GM11168 (cell line): ENCODE data around the gene ENPP4.
"Not testable (repeated sequence)": the region's sequence is repeated elsewhere in the genome, so short reads cannot be mapped to it uniquely, and the experiment has no call there.

Experiments used
- in situ Hi-C: fragments of 300-500 bp; cut with MboI; formaldehyde crosslinking; loops from one replicate; pipeline ENCODE4 v1.12.0; 2022; ENCODE audit warnings: low sequenced_read_pairs; ENCODE audit not compliant: unreplicated experiment

The ENPP4 gene, protein sequence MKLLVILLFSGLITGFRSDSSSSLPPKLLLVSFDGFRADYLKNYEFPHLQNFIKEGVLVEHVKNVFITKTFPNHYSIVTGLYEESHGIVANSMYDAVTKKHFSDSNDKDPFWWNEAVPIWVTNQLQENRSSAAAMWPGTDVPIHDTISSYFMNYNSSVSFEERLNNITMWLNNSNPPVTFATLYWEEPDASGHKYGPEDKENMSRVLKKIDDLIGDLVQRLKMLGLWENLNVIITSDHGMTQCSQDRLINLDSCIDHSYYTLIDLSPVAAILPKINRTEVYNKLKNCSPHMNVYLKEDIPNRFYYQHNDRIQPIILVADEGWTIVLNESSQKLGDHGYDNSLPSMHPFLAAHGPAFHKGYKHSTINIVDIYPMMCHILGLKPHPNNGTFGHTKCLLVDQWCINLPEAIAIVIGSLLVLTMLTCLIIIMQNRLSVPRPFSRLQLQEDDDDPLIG

DNA sequence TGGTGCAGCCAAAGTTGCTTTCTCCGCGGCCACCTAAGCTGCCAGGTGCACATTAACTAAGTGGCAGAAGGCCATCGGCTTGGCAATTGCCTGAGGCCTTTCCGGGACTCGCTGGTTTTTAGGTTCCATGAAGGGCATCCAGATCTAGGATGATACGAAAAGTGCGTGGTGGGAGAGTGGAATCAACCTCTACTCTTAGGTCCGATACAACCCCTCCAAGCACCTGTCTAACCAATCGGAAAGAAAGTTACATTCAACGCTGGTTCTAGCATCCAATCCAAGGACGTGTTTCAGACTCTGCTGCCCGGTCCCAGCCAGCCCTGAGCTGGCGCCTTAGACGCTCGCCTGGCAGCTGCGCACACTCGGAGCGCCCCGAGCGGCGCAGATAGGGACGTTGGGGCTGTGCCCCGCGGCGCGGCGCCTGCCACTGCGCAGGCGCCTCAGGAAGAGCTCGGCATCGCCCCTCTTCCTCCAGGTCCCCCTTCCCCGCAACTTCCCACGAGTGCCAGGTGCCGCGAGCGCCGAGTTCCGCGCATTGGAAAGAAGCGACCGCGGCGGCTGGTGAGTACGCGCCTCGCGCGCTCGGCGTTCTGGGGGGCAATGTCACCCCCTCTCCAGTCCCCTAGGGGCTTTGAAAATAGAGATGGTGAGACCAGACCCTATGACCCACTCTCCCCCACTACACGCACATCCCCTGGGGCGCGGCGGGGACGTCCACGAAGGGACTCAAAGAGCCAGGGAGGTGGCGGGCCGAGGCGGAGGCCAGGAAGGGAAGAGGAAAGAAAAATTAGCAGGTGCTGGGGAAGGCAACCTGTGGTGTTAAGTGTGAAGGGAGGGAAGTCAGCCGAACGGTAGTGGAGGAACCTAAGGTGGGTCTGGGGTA, at the start of gene ENPP4:
TSS of gene ENPP4 (plus strand) at position 361 of the 883 bp plus-strand sequence. CDS start 9,595 bp downstream, outside the sequence.
- in situ Hi-C loops: loop anchor here (10.0 kb wide), 1 partner anchor 55 kb away; no protein-coding TSS in a partner anchor

DNA sequence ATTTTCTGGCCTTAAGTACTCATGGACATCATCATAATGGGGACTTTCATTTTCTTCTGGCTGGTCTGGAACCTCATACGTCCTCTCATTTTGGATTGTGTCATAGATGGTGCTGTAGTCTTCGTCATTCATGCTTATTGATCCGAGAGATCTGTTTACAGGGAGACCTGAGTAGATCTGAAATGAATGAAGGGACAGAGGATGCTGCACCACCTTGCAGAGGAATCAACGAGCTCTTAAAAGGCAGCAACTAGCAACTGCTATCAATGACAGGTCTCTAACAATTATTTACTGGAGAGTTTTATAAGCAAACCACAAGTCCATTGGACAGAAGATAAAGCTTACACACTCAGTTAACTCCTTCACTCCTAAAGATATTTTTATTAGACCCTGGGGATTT, 49.7 kb upstream of the ENPP4 start:
- in situ Hi-C loops: loop anchor here (25.0 kb wide), 2 partner anchors 332 to 557 kb away; no protein-coding TSS in a partner anchor

DNA sequence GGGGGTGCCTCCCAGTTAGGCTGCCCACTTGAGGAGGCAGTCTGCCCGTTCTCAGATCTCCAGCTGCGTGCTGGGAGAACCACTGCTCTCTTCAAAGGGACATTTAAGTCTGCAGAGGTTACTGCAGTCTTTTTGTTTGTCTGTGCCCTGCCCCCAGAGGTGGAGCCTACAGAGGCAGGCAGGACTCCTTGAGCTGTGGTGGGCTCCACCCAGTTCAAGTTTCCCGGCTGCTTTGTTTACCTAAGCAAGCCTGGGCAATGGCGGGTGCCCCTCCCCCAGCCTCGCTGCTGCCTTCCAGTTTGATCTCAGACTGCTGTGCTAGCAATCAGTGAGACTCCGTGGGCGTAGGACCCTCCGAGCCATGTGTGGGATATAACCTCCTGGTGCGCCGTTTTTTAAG, 44.1 kb upstream of the ENPP4 start:
- in situ Hi-C loops: loop anchor here (25.0 kb wide), 2 partner anchors 327 to 552 kb away; no protein-coding TSS in a partner anchor

DNA sequence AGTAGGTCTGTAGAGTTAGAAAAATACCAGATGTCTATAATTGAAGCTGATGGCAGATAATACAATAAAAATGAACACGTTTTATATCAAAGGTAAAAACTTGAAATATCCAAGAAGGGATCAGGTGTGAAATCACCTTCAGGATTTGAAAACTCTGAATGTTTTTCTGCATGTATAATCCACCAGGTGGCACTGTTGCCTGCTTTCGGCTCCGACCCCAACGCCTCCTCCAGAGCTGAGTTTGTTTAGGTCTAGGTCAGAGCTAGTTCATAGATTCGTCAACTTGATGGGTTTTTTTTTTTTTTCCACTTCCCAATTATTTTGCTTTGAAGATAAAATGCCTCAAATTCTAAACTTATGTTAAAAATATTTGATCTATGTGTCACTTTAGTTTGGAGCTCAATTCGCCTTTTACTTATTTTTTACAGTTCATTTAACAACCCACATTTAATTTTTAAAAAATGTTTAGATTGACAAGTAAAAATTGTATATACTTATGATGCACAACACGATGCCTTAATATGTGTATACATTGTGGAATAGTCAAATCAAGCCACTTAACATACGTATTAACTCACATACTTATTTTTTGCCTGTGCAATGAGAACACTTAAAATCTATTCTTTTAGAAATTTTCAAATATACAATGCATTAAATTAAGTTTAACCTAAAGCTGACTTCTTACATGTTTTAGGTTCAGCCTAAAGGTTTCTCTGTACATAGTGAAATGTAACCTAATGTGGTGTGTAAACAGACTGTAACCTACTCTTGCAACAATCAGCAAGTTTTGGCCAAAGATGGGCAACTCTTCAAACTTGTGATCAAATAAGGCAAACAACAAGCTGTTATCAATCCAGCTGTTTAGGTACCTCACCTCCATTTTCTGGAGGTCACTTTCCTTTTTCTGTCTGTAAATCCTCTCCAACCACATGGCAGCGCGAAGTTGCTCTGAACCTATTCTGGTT, 39.4 kb upstream of the ENPP4 start:
- in situ Hi-C loops: loop anchor here (25.0 kb wide), 2 partner anchors 322 to 547 kb away; no protein-coding TSS in a partner anchor

DNA sequence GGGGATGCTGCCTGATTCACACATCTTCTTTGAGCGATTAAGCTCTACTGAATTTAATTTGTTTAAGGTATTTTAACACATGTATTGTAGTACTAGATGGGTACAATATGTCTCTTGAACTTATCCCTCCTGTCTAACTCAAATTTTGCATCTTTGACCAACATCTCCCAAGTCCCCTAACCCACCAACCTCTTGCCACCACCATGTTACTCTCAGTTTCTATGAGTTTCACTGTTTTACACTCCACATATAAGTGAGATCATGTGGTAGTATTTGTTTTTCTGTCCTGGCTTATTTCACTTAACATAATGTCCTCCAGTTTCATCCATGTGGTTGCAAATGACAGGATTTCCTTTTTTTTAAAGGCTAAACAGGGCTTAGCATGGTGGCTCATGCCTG, 38.7 kb upstream of the ENPP4 start:
- in situ Hi-C loops: loop anchor here (25.0 kb wide), 2 partner anchors 321 to 546 kb away; no protein-coding TSS in a partner anchor

DNA sequence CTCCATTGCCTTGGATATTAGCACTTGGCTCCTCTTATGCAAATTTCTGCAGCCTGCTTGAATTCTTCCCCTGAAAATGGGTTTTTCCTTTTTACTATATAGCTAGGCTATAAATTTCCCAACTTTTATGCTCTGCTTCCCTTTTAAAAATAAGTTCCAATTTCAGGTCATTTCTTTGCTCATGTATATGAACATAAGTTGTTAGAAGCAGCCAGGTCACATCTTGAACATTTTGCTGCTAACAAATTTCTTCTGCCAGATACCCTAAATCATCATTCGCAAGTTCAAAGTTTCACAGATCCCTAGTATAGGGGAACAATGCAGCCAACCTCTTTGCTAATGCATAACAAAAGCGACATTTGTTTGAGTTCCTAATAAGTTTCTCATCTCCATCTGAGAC, 34.5 kb upstream of the ENPP4 start:
- in situ Hi-C loops: loop anchor here (25.0 kb wide), 2 partner anchors 317 to 542 kb away; no protein-coding TSS in a partner anchor

DNA sequence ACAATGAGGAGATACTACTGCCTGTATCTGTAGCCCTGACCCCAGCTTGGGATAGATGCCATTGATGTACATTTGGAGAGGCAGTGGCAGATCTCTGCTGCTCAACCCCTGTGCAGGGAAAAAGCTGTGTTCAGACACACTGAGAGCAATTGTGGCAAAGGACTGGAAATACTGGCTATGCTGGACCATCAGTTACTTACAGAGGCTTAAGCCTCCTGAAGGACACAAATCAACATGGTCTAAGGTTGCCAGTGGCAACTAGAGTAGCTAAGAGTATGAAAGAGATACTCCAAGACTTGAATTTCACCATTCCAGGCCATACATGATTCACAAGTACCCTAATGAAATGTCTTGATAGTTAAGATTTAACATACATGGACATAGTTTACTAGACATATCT, 32.4 kb upstream of the ENPP4 start:
- in situ Hi-C loops: loop anchor here (25.0 kb wide), 2 partner anchors 315 to 540 kb away; no protein-coding TSS in a partner anchor

DNA sequence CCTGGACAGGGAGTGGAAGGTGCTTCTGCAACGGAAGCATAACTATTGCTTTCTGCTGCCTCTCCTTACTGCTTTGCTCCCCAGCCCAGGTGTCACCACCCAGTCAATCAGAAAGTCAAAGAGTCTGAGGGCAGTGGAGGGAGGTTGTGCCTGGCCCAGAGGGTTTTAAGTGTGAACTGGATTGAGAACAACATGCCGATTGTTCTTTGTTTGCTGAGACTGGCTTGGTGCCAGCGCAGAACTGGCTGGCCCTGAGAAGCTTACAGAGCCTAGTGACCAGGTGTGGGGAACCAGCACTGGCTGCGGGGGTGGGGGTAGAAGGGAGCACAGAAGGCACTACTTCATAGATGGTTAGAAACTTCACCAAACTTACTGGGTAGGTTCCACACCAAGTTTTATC, 31.1 kb upstream of the ENPP4 start:
- in situ Hi-C loops: loop anchor here (25.0 kb wide), 2 partner anchors 314 to 539 kb away; no protein-coding TSS in a partner anchor

DNA sequence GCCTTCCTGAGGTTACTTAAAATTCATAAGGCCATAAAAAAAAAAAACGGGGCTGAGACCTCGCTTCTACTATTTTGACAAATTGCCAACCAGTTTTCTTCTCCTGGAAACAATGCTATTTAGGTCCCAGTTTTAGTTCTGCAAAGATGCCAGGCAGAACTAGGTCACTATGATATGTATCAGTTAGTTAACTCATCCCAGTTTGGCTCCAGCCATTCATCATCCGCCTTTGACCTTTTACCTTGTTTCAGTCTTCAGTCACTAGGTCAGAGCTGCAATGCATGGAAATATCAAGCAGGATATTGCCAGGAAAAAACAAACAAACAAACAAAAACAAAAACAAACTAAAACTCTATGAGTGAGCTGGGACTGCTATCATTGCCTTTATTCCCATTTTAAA, 29.8 kb upstream of the ENPP4 start:
- in situ Hi-C loops: loop anchor here (25.0 kb wide), 2 partner anchors 312 to 537 kb away; no protein-coding TSS in a partner anchor

DNA sequence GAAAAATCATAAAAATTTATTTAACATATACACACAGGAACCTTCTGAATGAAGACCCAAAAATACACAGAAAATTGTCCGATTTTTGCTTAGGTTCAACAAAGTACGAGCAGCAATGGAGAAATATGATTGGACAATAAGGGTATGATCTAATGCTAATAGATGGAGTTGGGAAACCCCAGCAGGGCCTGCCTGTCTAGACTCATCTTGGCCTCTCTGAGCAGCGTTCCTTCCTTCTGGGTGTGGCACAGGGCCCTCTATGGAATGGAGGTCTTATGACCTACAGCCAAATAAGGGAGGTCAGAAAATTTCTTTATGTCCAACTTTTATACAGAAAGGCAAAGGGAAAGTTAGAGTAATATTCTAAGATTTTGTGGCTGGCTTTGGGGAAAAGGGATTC, 27.7 kb upstream of the ENPP4 start:
- in situ Hi-C loops: no loop called here

DNA sequence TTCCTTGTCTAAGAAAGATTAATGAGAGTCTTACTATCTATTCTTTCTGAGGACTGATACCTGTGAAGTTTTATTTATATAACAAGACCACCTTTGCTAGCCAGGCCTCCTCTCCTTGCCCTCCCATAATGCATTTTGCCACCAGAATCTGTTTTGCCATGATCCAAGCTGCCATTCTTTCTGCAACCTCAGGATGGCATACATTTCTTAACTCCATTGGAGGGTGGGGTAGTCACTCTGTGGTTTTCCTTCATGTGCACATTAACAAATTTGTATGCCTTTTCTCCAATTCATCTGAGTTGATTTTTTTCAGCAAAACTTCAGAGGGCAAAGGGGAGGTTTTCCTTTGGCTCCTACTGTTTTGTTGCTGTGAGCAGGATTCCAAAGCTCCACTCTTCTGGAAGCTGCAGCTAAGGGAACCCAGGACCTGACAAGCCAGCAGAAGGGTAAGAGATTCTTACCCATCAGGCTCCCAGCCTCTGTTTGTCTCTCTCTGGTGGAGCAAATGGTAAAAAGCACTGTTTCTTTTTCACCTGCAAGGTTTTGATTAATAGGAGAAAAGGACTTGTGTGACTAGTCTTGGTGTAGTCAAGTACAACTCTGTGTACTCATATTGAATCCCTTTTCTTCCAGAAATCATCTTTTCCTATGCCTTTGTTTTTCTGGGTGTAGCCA, 26.2 kb upstream of the ENPP4 start:
- in situ Hi-C loops: no loop called here

DNA sequence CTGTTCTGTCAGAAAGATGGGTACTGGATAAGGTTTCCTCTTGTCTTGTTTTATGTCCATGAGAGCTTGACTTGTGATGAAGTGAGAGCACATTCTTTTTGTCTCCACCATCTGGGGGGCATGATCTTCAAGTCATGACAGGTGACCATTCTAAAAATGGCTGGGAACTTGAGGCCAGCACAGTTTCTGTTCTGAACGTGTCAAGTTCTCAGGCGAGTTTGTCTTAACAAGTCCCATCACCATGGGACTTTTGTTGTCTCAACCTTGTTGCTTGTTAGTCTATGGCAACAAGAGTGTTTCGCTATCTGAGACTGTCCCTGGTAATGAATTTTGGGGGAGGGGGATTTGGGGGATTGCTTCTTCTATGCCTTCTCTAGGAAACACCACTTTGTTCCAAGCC, 25.6 kb upstream of the ENPP4 start:
- in situ Hi-C loops: no loop called here

DNA sequence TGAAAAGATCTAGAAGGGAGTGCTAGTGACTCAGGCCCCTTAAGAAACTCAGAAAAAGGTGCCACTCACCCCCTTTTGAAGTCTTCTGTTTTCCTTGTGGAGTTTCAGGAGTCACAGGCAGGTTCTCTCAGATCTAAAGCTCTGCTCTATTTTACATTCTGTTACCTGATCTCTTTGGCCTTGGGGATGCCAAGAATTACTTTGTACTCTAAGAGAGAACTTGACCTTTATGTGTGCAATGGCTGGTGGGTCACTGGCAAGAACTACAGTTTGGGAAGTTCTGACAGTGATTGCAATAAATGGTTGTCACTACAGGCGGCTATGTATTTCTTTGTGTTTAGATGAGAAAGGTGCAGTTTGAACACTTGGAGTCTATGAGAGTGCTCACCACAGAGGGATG, 24.2 kb upstream of the ENPP4 start:
- in situ Hi-C loops: no loop called here

DNA sequence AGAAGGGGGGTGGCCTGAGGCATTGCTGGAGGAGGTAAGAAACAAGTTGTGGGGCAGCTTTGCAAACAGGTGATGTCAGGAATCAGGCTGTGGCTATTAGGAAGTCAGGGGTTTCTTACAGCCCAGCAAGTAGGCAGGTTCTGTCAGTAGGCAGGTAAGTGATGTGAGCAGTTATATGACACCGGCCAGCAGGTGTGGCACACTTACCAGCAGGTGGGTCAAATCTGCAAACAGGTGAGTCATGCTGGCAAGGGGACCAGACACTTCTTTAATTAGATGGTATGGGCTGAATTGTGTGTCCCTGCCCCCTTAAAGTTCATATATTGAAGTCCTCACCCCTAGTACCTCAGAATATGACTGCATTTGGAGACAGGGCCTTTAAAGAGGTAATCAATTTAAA, 16.4 kb upstream of the ENPP4 start:
- in situ Hi-C loops: no loop called here

DNA sequence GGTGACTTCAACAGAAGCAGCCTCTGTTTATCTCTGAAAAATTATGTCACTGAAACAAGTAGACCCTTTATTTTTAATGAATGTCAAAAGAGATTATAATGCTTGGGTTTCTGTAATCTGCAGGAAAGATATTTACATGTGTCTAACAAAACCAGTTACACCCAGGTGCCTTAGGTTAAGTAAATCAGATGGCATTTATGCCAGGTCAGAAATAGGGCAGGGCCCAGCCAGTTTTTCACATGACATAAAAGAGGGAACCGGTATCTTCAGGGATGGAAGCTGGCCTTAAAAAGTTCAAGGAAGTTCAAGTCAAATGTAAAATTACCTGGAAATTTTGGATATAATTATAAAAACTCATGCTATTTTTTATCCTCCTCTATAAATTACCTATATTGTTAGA, 14.2 kb upstream of the ENPP4 start:
- in situ Hi-C loops: no loop called here

DNA sequence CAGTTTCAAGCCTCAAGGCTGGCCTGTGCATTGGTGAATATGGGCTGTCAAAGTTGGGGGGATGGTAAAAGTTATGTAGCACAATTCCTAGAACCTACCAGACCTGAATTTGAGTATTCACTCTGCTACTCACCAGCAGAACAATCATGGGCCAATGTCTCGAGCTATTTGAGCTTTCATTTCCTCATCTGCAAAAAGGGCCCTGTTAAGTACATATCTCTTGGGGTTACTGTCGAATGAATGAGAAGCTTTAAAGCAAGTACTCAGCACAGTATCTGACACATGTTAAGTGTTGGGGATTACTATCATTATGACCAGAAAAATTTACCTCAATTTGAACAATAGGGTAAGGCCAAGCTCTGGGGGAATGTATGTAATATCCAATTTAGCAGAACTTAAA, 13.5 kb upstream of the ENPP4 start:
- in situ Hi-C loops: no loop called here

DNA sequence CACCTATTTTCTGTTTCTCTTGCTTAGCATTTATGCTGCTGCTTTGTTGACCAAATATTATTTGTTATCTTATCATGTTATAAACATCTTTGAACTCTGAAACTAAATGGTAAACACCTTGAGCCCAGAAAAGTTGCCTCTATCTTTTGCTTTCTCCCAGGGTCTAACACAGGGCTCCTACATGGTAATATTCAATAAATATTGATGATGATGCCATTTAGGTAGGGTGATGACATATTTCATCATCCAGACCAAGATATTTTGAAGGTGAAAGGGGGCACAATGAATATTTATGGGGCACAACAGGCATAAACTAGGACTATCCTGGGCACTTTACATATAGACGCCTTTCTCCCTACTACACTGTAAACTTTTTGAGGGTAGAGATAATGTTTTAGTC, 11.6 kb upstream of the ENPP4 start:
- in situ Hi-C loops: no loop called here

DNA sequence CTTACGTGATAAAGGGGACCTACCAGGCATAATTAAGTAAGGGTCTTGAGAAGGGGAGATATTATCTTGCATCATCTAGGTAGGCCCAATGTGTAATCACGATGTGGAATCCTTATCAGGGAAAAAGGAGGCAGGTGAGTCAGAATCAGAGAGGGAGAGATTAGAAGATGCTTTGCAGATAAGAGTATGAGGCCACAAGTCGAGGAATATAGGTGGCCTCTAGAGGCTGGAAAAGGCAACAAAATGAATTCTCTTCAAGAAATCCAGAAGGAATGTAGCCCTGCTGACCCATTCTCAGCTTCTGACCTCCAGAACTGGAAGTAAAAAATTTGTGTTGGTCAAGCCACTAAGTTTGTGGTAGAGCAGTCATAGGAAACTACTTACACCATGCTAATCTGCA, 11.0 kb upstream of the ENPP4 start:
- in situ Hi-C loops: no loop called here

DNA sequence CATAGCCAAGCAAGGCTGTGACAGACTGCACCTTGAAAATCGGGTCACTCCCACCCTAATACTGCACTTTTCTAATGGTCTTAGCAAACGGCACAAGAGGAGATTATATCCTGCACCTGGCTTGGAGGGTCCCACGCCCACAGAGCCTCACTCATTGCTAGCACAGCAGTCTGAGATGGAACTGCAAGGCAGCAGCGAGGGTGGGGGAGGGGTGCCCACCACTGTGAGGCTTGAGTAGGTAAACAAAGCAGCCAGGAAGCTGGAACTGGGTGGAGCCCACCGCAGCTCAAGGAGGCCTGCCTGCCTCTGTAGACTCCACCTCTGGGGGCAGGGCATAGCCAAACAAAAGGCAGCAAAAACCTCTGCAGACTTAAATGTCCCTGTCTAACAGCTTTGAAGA, 10.1 kb upstream of the ENPP4 start:
- in situ Hi-C loops: not testable (repeated sequence)
